CD14-positive monocyte (primary cell): Measurements from ENCODE around the gene KIF3C. TPM values are rescaled to one million over a fixed set of nuclear protein-coding genes. Genes with fewer than 3 reads are reported as not detected.

Experiments used
- DNase-seq, 3 donors: peaks; one replicate each; pipeline ENCODE4 v3.0.0-alpha.2; 2011 to 2022
- H2AFZ ChIP-seq: 2 replicates; pipeline ENCODE4 v1.6.0; 2012; ENCODE audit warnings: mild to moderate bottlenecking, low read depth, low read length, inconsistent platforms; ENCODE audit not compliant: insufficient read depth, poor library complexity, severe bottlenecking
- H3K27ac ChIP-seq, 2 donors: 1 replicate in 1 of 2; 2 replicates in 1 of 2; pipeline ENCODE4 v1.5.1; 2012 to 2013; ENCODE audit warnings: low read length in 2 of 2, control low read depth in 1 of 2, inconsistent platforms in 1 of 2, low read depth in 1 of 2, mild to moderate bottlenecking in 1 of 2
- H3K27me3 ChIP-seq, 2 donors: one replicate each; pipeline versions ENCODE4 v1.6.0 to v1.6.1; 2011 to 2013; ENCODE audit warnings: low read length in 2 of 2; ENCODE audit not compliant: control insufficient read depth in 2 of 2, insufficient read depth in 2 of 2
- H3K36me3 ChIP-seq, 2 donors: replicated peaks in 1 of 2; 1 replicate in 1 of 2; 2 replicates in 1 of 2; pipeline versions ENCODE4 v1.5.1 to v1.6.1; 2012 to 2013; ENCODE audit warnings: low read length in 2 of 2, control low read depth in 1 of 2, inconsistent platforms in 1 of 2, mild to moderate bottlenecking in 1 of 2; ENCODE audit not compliant: insufficient read depth in 2 of 2, control insufficient read depth in 1 of 2
- H3K4me1 ChIP-seq, 2 donors: 1 replicate in 1 of 2; 2 replicates in 1 of 2; pipeline versions ENCODE4 v1.5.1 to v1.6.1; 2012 to 2013; ENCODE audit warnings: low read length in 2 of 2, control low read depth in 1 of 2, inconsistent platforms in 1 of 2, mild to moderate bottlenecking in 1 of 2, moderate library complexity in 1 of 2; ENCODE audit not compliant: insufficient read depth in 2 of 2, control insufficient read depth in 1 of 2
- H3K4me2 ChIP-seq: replicated peaks from 2 replicates; pipeline ENCODE3; 2012; ENCODE audit warnings: low read length, moderate library complexity, mild to moderate bottlenecking; ENCODE audit not compliant: poor library complexity, severe bottlenecking; ENCODE audit errors: extremely low read depth
- H3K4me3 ChIP-seq, 3 experiments: fragments of 200-600 bp in 1 of 3; sonication (generic) in 1 of 3; replicated peaks in 1 of 3; 1 replicate in 2 of 3; 2 replicates in 1 of 3; pipeline ENCODE4 v1.5.1; 2011 to 2013; ENCODE audit warnings: low read length in 3 of 3, mild to moderate bottlenecking in 3 of 3, control low read depth in 2 of 3, low read depth in 2 of 3, inconsistent platforms in 1 of 3, moderate library complexity in 1 of 3
- H3K79me2 ChIP-seq: 2 replicates; pipeline ENCODE4 v1.6.0; 2012; ENCODE audit warnings: mild to moderate bottlenecking, control low read depth, inconsistent platforms, low read length, moderate library complexity; ENCODE audit not compliant: insufficient read depth
- H3K9ac ChIP-seq: 2 replicates; pipeline ENCODE4 v1.6.0; 2017; ENCODE audit warnings: low read length, mild to moderate bottlenecking; ENCODE audit not compliant: insufficient read depth, poor library complexity, severe bottlenecking
- H3K9me3 ChIP-seq, 2 donors: replicated peaks in 1 of 2; 1 replicate in 1 of 2; 2 replicates in 1 of 2; pipeline versions ENCODE4 v1.5.1 to v1.6.1; 2012 to 2013; ENCODE audit warnings: low read length in 2 of 2, control low read depth in 1 of 2; ENCODE audit not compliant: control insufficient read depth in 1 of 2, insufficient read depth in 1 of 2
- H4K20me1 ChIP-seq: 2 replicates; pipeline ENCODE4 v1.6.0; 2012; ENCODE audit warnings: mild to moderate bottlenecking, low read length, control low read depth, moderate library complexity; ENCODE audit not compliant: insufficient read depth
- H3K27ac Mint-ChIP-seq, 7 donors: one replicate each; pipeline ENCODE4 v1.8.0; 2020; ENCODE audit warnings: mild to moderate bottlenecking in 7 of 7, mixed read lengths in 7 of 7, moderate library complexity in 6 of 7, inconsistent platforms in 2 of 7
- H3K27me3 Mint-ChIP-seq, 3 donors: one replicate each; pipeline ENCODE4 v1.8.0; 2021 to 2022; ENCODE audit warnings: low read depth in 3 of 3, mild to moderate bottlenecking in 3 of 3, mixed read lengths in 3 of 3, moderate library complexity in 3 of 3, inconsistent platforms in 1 of 3
- H3K36me3 Mint-ChIP-seq, 2 donors: one replicate each; pipeline ENCODE4 v1.8.0; 2020; ENCODE audit warnings: mixed read lengths in 2 of 2, inconsistent platforms in 1 of 2, mild to moderate bottlenecking in 1 of 2
- H3K4me1 Mint-ChIP-seq: one replicate; pipeline ENCODE4 v1.8.0; 2020; ENCODE audit warnings: mild to moderate bottlenecking, mixed read lengths
- H3K4me3 Mint-ChIP-seq, 2 donors: one replicate each; pipeline ENCODE4 v1.8.0; 2020; ENCODE audit warnings: mild to moderate bottlenecking in 2 of 2, mixed read lengths in 2 of 2, moderate library complexity in 1 of 2
- H3K9me3 Mint-ChIP-seq, 7 donors: one replicate each; pipeline ENCODE4 v1.8.0; 2020 to 2022; ENCODE audit warnings: mixed read lengths in 7 of 7, mild to moderate bottlenecking in 6 of 7, moderate library complexity in 6 of 7, inconsistent platforms in 2 of 7
- whole genome bisulfite sequencing: methylation state at CpG from one replicate; pipeline ENCODE4 v1.1.5; 2013; ENCODE audit warnings: missing lambda C conversion rate; ENCODE audit not compliant: insufficient coverage; 5-methylcytosine and 5-hydroxymethylcytosine counted together
- intact Hi-C, 2 donors: fragments of 100-400 bp; cut with micrococcal nuclease; formaldehyde crosslinking; loops; one replicate each; pipeline versions ENCODE4 v1.15.0 to v1.15.1; 2023
- polyA plus RNA-seq, 3 donors: library from polyadenylated mRNA; depleted of rRNA in 1 of 3; unstranded in 2 of 3; stranded (reverse) in 1 of 3; fragments of 300-500 nt in 2 of 3; fragments of >200 nt in 1 of 3; fragmentation: Illumina TruSeq in 2 of 3; gene quantifications; 1 replicate in 2 of 3; 2 replicates in 1 of 3; pipeline ENCODE4 v1.2.3, GENCODE V29; 2012 to 2021
- TF ChIP-seq, protein P1 (sequence below): fragments of 200-600 bp; IDR thresholded peaks from one replicate; pipeline ENCODE4 v1.8.0; 2022; ENCODE audit warnings: antibody characterized with exemption, mild to moderate bottlenecking

KIF3C gene
- polyA plus RNA-seq, 3 donors: 0.28 to 0.97 (median 0.47) TPM

DNA sequence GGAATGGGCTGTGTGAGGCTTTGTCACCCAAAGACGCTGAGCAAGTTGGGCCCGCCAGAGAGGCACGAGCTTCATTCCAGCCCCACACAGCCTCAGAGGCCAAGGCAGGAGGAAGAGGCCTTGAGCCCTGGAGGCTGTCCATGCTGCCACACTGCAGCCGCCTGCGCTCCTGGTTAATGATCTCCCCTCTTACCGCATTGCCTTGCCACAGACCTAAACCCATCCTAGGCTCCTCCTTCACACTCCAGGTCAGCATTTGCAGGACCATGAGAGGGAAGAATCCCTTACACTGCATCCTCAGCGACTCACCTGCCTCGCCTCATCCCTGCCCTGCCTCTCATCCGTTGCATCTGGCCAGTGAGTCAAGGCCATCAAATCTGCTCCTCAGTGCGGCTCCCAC lies 24.6 kb downstream of the KIF3C start:
- H3K9me3 Mint-ChIP-seq: peaks cover 0 to 2% (median 0%) of the 10 kb centered on the region in 7 donors
- Histone ChIP-seq H3K4me1 (peaks cover 23 to 26% of the 10 kb centered on the region in 2 donors), H4K20me1 (no peaks in the 10 kb centered on the region), H3K79me2 (no peaks in the 10 kb centered on the region), H3K9ac (no peak overlapping the region), H3K4me2 (no peak overlapping the region), H2AFZ (no peak overlapping the region), H3K9me3 (no peaks in the 10 kb centered on the region), H3K36me3 (no peaks in the 10 kb centered on the region), H3K4me3 (no peak overlapping the region), H3K27ac (no peak overlapping the region), H3K27me3 (no peaks in the 10 kb centered on the region)
- DNase-seq: no peak
- no peak overlapping the region for H3K4me3 Mint-ChIP-seq
- H3K27me3 Mint-ChIP-seq: peaks cover 2 to 6% (median 5%) of the 10 kb centered on the region in 3 donors
- H3K36me3 Mint-ChIP-seq: peaks cover 16 to 18% of the 10 kb centered on the region in 2 donors
- H3K27ac Mint-ChIP-seq: peak overlapping the region in 1 of 7 donors; percentile 25
- intact Hi-C loops: loop anchor here in 1 of 2 donors (10.0 kb wide), 1 partner anchor 227 kb away; no protein-coding TSS in a partner anchor
- H3K4me1 Mint-ChIP-seq: peaks cover 24% of the 10 kb centered on the region
- TF ChIP-seq, protein P1, sequence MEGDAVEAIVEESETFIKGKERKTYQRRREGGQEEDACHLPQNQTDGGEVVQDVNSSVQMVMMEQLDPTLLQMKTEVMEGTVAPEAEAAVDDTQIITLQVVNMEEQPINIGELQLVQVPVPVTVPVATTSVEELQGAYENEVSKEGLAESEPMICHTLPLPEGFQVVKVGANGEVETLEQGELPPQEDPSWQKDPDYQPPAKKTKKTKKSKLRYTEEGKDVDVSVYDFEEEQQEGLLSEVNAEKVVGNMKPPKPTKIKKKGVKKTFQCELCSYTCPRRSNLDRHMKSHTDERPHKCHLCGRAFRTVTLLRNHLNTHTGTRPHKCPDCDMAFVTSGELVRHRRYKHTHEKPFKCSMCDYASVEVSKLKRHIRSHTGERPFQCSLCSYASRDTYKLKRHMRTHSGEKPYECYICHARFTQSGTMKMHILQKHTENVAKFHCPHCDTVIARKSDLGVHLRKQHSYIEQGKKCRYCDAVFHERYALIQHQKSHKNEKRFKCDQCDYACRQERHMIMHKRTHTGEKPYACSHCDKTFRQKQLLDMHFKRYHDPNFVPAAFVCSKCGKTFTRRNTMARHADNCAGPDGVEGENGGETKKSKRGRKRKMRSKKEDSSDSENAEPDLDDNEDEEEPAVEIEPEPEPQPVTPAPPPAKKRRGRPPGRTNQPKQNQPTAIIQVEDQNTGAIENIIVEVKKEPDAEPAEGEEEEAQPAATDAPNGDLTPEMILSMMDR: no peak
- WGBS: 98% methylated on average over 9 of the region's 10 CpGs

- H3K9ac ChIP-seq: no peak overlapping the region
- TF ChIP-seq, protein P1: no peak
- H3K36me3 Mint-ChIP-seq: peaks cover 16 to 19% of the 10 kb centered on the region in 2 donors
- no peak for DNase-seq
- intact Hi-C loops: loop anchor here in 1 of 2 donors (10.0 kb wide), 1 partner anchor 229 kb away; no protein-coding TSS in a partner anchor
- peaks cover 0 to 2% (median 0%) of the 10 kb centered on the region in 7 donors for H3K9me3 Mint-ChIP-seq
- H3K4me1 ChIP-seq: peaks cover 9 to 11% of the 10 kb centered on the region in 2 donors
- peaks cover 2 to 8% (median 5%) of the 10 kb centered on the region in 3 donors for H3K27me3 Mint-ChIP-seq
- H3K4me3 Mint-ChIP-seq: no peak overlapping the region
- peaks cover 15% of the 10 kb centered on the region for H3K4me1 Mint-ChIP-seq
- no peaks in the 10 kb centered on the region for H3K79me2 ChIP-seq
- H3K9me3 ChIP-seq: no peaks in the 10 kb centered on the region
- WGBS: 89% methylated on average over 5 of the region's 7 CpGs
- no peak overlapping the region for H3K27ac ChIP-seq
- H4K20me1 ChIP-seq: no peaks in the 10 kb centered on the region
- H3K4me2 ChIP-seq: no peak overlapping the region
- no peak overlapping the region for H2AFZ ChIP-seq
- no peak overlapping the region for H3K4me3 ChIP-seq
- no peak overlapping the region for H3K27ac Mint-ChIP-seq
- no peaks in the 10 kb centered on the region for H3K36me3 ChIP-seq
- H3K27me3 ChIP-seq: no peaks in the 10 kb centered on the region
These were observed 26.3 kb downstream of the KIF3C start for GRCh38 chr2:25955869-25956535.
